Right hindlimb (tissue), 1 donor: Measurements from ENCODE around the gene JAK1.

Experiments
- DNase-seq: peaks from one replicate; pipeline ENCODE4 v3.0.0-alpha.2; 2018

Gene JAK1

GRCh38 chr1:64979358-64979757 lies 13.0 kb upstream of the JAK1 start:
- DNase-seq = no peak

- no peak for DNase-seq
Measured at GRCh38 chr1:64976361-64976760, 10.0 kb upstream of the JAK1 start.

- DNase-seq = no peak
Measured at GRCh38 chr1:64975740-64976139, 9.4 kb upstream of the JAK1 start.

GRCh38 chr1:64975127-64975526 lies 8.8 kb upstream of the JAK1 start:
- no peak for DNase-seq

- DNase-seq = no peak
Measured at GRCh38 chr1:64974288-64974825, 8.0 kb upstream of the JAK1 start.

GRCh38 chr1:64973061-64973647 lies 6.8 kb upstream of the JAK1 start:
- DNase-seq = no peak

GRCh38 chr1:64969305-64970046 lies 3.1 kb upstream of the JAK1 start:
- no peak for DNase-seq

- no peak for DNase-seq
Measured at GRCh38 chr1:64967381-64967780, 1.0 kb upstream of the JAK1 start.

GRCh38 chr1:64965366-64966157 lies 787 bp downstream of the JAK1 start:
- DNase-seq = peak; percentile 80

- DNase-seq = no peak
Measured at GRCh38 chr1:64963466-64963865, 2.9 kb downstream of the JAK1 start.

GRCh38 chr1:64962441-64962840 lies 3.9 kb downstream of the JAK1 start:
- no peak for DNase-seq

- DNase-seq = no peak
Measured at GRCh38 chr1:64961923-64962322, 4.4 kb downstream of the JAK1 start.

GRCh38 chr1:64960731-64961130 lies 5.6 kb downstream of the JAK1 start:
- no peak for DNase-seq

GRCh38 chr1:64959986-64960385 lies 6.4 kb downstream of the JAK1 start:
- DNase-seq = no peak

GRCh38 chr1:64956733-64957441 lies 9.5 kb downstream of the JAK1 start:
- no peak for DNase-seq

GRCh38 chr1:64956010-64956640 lies 10.2 kb downstream of the JAK1 start:
- no peak for DNase-seq

- no peak for DNase-seq
Measured at GRCh38 chr1:64955097-64956009, 11.0 kb downstream of the JAK1 start.

- no peak for DNase-seq
Measured at GRCh38 chr1:64953241-64953640, 13.1 kb downstream of the JAK1 start.

- DNase-seq = no peak
Measured at GRCh38 chr1:64950284-64950809, 16.0 kb downstream of the JAK1 start.

- DNase-seq = no peak
Measured at GRCh38 chr1:64948905-64949833, 17.2 kb downstream of the JAK1 start.
